HL-60/S4 treated with retinoic acid at 250 ng/mL for 4 days and 3 days (cell line): ENCODE results near the gene DCHS1.

Experiments
- in situ Hi-C: fragments of 300-500 bp; cut with MboI; formaldehyde crosslinking; loops from 2 replicates; pipeline ENCODE4 v1.7.0; 2022; ENCODE audit warnings: low sequenced_read_pairs

Gene DCHS1

GRCh38 chr11:6628526-6628925, 27.1 kb downstream of the DCHS1 start:
- in situ Hi-C loops = no loop called here

- in situ Hi-C loops = no loop called here
Measured at GRCh38 chr11:6627762-6628241, 27.8 kb downstream of the DCHS1 start.

GRCh38 chr11:6626971-6627761, 28.4 kb downstream of the DCHS1 start:
- in situ Hi-C loops = no loop called here

GRCh38 chr11:6625832-6626420, 29.7 kb downstream of the DCHS1 start:
- in situ Hi-C loops = no loop called here

GRCh38 chr11:6625156-6625831, 30.3 kb downstream of the DCHS1 start:
- in situ Hi-C loops = no loop called here

GRCh38 chr11:6623391-6624363, 31.9 kb downstream of the DCHS1 start:
- in situ Hi-C loops = no loop called here

- in situ Hi-C loops = no loop called here
Measured at GRCh38 chr11:6622261-6623171, 33.1 kb downstream of the DCHS1 start.

GRCh38 chr11:6621711-6622211, 33.8 kb downstream of the DCHS1 start:
- in situ Hi-C loops = no loop called here

- in situ Hi-C loops = no loop called here
Measured at GRCh38 chr11:6620636-6621035, 35.0 kb downstream of the DCHS1 start.

- in situ Hi-C loops = no loop called here
Measured at GRCh38 chr11:6619004-6619745, 36.4 kb downstream of the DCHS1 start, which contains the start of gene TPP1. Gene TPP1 (minus strand): TSS chr11:6619422. CDS start chr11:6619400, 22 bp downstream.

GRCh38 chr11:6618117-6619003, 37.2 kb downstream of the DCHS1 start:
- in situ Hi-C loops = no loop called here

GRCh38 chr11:6617315-6617781, 38.3 kb downstream of the DCHS1 start:
- in situ Hi-C loops = no loop called here

- in situ Hi-C loops = no loop called here
Measured at GRCh38 chr11:6616596-6617250, 38.9 kb downstream of the DCHS1 start.

GRCh38 chr11:6615882-6616585, 39.6 kb downstream of the DCHS1 start:
- in situ Hi-C loops = no loop called here

- in situ Hi-C loops = no loop called here
Measured at GRCh38 chr11:6615046-6615445, 40.6 kb downstream of the DCHS1 start.

- in situ Hi-C loops = no loop called here
Measured at GRCh38 chr11:6614446-6614845, 41.2 kb downstream of the DCHS1 start.
